GM23338 (cell line): ENCODE results near the gene FRAS1. TPM values are rescaled to one million over a fixed set of nuclear protein-coding genes. Genes with fewer than 3 reads are reported as not detected.

Experiments
- ATAC-seq: fragments of 200-7000 bp; cut with Tn5 transposase; 3 replicates; pipeline ENCODE4 v1.9.1; 2020
- DNase-seq: peaks from one replicate; pipeline ENCODE4 v3.0.0-alpha.2; 2015; ENCODE audit warnings: low spot score
- H2AFZ ChIP-seq: fragments of 200-600 bp; sonication (generic); 2 replicates; pipeline ENCODE4 v1.8.0; 2016; ENCODE audit warnings: antibody characterized with exemption, mild to moderate bottlenecking, moderate library complexity
- H3F3A ChIP-seq: fragments of 200-600 bp; sonication (generic); replicated peaks from 2 replicates; pipeline ENCODE4 v1.8.0; 2017; ENCODE audit warnings: antibody characterized with exemption, mixed run types, low read depth
- H3K27ac ChIP-seq: fragments of 200-600 bp; sonication (generic); 2 replicates; pipeline ENCODE4 v1.6.1; 2016; ENCODE audit warnings: low read depth
- H3K27me3 ChIP-seq: fragments of 200-600 bp; sonication (generic); 2 replicates; pipeline ENCODE4 v1.8.0; 2016; ENCODE audit warnings: mild to moderate bottlenecking, mixed run types, moderate library complexity; ENCODE audit not compliant: insufficient read depth
- H3K36me3 ChIP-seq: fragments of 200-600 bp; sonication (generic); 2 replicates; pipeline ENCODE4 v1.8.0; 2016; ENCODE audit warnings: mild to moderate bottlenecking; ENCODE audit not compliant: insufficient read depth
- H3K4me1 ChIP-seq: fragments of 200-600 bp; sonication (generic); 2 replicates; pipeline ENCODE4 v1.8.0; 2016; ENCODE audit warnings: mild to moderate bottlenecking, moderate library complexity; ENCODE audit not compliant: insufficient read depth
- H3K4me2 ChIP-seq: fragments of 200-600 bp; sonication (generic); 2 replicates; pipeline ENCODE4 v1.7.1; 2017; ENCODE audit warnings: mixed run types
- H3K4me3 ChIP-seq: fragments of 200-600 bp; sonication (generic); 2 replicates; pipeline ENCODE4 v1.6.1; 2016; ENCODE audit warnings: mixed run types
- H3K79me2 ChIP-seq: fragments of 200-600 bp; sonication (generic); replicated peaks from 2 replicates; pipeline ENCODE4 v1.8.0; 2017; ENCODE audit warnings: mild to moderate bottlenecking; ENCODE audit not compliant: insufficient read depth
- H3K9me2 ChIP-seq: fragments of 200-600 bp; sonication (generic); 2 replicates; pipeline ENCODE4 v1.8.0; 2017; ENCODE audit not compliant: insufficient read depth
- H4K20me1 ChIP-seq: fragments of 200-600 bp; sonication (generic); replicated peaks from 2 replicates; pipeline ENCODE4 v1.8.0; 2017; ENCODE audit warnings: mild to moderate bottlenecking; ENCODE audit not compliant: insufficient read depth
- H3K27ac Mint-ChIP-seq: 2 replicates; pipeline ENCODE4 v1.8.0; 2020; ENCODE audit warnings: inconsistent platforms, mild to moderate bottlenecking, moderate library complexity, mixed read lengths
- H3K27me3 Mint-ChIP-seq: 3 replicates; pipeline ENCODE4 v1.8.0; 2022; ENCODE audit warnings: low read depth, mild to moderate bottlenecking, moderate library complexity, mixed read lengths, inconsistent platforms; ENCODE audit not compliant: insufficient read depth, poor library complexity
- H3K36me3 Mint-ChIP-seq: 3 replicates; pipeline ENCODE4 v1.8.0; 2021; ENCODE audit warnings: low read depth, mild to moderate bottlenecking, inconsistent platforms, moderate library complexity, mixed read lengths
- H3K4me1 Mint-ChIP-seq: 3 replicates; pipeline ENCODE4 v1.8.0; 2020; ENCODE audit warnings: mild to moderate bottlenecking, inconsistent platforms, mixed read lengths
- H3K4me3 Mint-ChIP-seq: 3 replicates; pipeline ENCODE4 v1.8.0; 2021; ENCODE audit warnings: moderate library complexity, mild to moderate bottlenecking, inconsistent platforms, mixed read lengths
- H3K9me3 Mint-ChIP-seq: 3 replicates; pipeline ENCODE4 v1.8.0; 2020; ENCODE audit warnings: moderate library complexity, mild to moderate bottlenecking, inconsistent platforms, mixed read lengths
- CREB1 ChIP-seq: fragments of 250-450 bp; sonication (Bioruptor Pico); IDR thresholded peaks from 2 replicates; pipeline ENCODE4 v1.5.0; 2020; ENCODE audit warnings: low read depth, mild to moderate bottlenecking, moderate library complexity
- EZH2 ChIP-seq: fragments of 200-600 bp; sonication (generic); IDR thresholded peaks from one replicate; pipeline ENCODE4 v1.8.0; 2017; ENCODE audit warnings: antibody characterized with exemption, mild to moderate bottlenecking, low read depth; ENCODE audit not compliant: unreplicated experiment
- EZH2phosphoT487 ChIP-seq: fragments of 200-600 bp; sonication (generic); IDR thresholded peaks from one replicate; pipeline ENCODE4 v1.8.1; 2018; ENCODE audit warnings: antibody characterized with exemption; ENCODE audit not compliant: unreplicated experiment
- JUNB ChIP-seq: IDR thresholded peaks from one replicate; pipeline ENCODE4 v1.6.1; 2016; ENCODE audit warnings: antibody characterized with exemption; ENCODE audit not compliant: unreplicated experiment
- NANOG ChIP-seq: IDR thresholded peaks from 2 replicates; pipeline ENCODE4 v1.6.1; 2016; ENCODE audit warnings: antibody characterized with exemption, borderline replicate concordance
- POLR2AphosphoS5 ChIP-seq: IDR thresholded peaks from 2 replicates; pipeline ENCODE4 v1.6.1; 2016; ENCODE audit warnings: antibody characterized with exemption, low read depth
- STAT1 ChIP-seq: IDR thresholded peaks from one replicate; pipeline ENCODE4 v1.6.1; 2016; ENCODE audit warnings: antibody characterized with exemption; ENCODE audit not compliant: unreplicated experiment
- ZNF114 ChIP-seq: fragments of 250-450 bp; sonication (Bioruptor Pico); IDR thresholded peaks from 2 replicates; pipeline ENCODE4 v1.5.0; 2020; ENCODE audit warnings: mild to moderate bottlenecking, moderate library complexity
- ZNF331 ChIP-seq: fragments of 250-450 bp; sonication (Bioruptor Pico); IDR thresholded peaks from 2 replicates; pipeline ENCODE4 v1.5.0; 2020; ENCODE audit warnings: low read depth, mild to moderate bottlenecking, moderate library complexity
- polyA plus RNA-seq: library from polyadenylated mRNA; unstranded; fragments of >200 nt; fragmentation: Nextera tagmentation; extraction: Ambion mirVana; gene quantifications from 2 replicates; pipeline ENCODE4 v1.2.1, GENCODE V29; 2016
- total RNA-seq: library from RNA; depleted of rRNA; stranded (reverse); fragments of >200 nt; shearing (Covaris generic); gene quantifications from 2 replicates; pipeline ENCODE4 v1.2.3, GENCODE V29; 2014
- TF ChIP-seq, protein P1 (sequence below), 2 experiments: fragments of 200-600 bp in 1 of 2; sonication (generic) in 1 of 2; conservative IDR thresholded peaks; 2 replicates each; pipeline versions ENCODE4 v1.5.1 to v1.6.1; 2016 to 2017; ENCODE audit warnings: antibody characterized with exemption in 2 of 2, low read depth in 2 of 2, mild to moderate bottlenecking in 2 of 2, moderate library complexity in 1 of 2
- TF ChIP-seq, protein P2 (sequence below): IDR thresholded peaks from 2 replicates; pipeline ENCODE4 v1.6.1; 2016; ENCODE audit warnings: antibody characterized with exemption
- TF ChIP-seq, protein P3 (sequence below): IDR thresholded peaks from one replicate; pipeline ENCODE4 v1.6.1; 2018; ENCODE audit warnings: antibody characterized with exemption; ENCODE audit not compliant: unreplicated experiment
- TF ChIP-seq, protein P4 (sequence below): fragments of 250-450 bp; sonication (Bioruptor Pico); IDR thresholded peaks from 2 replicates; pipeline ENCODE4 v1.5.0; 2020; ENCODE audit warnings: mild to moderate bottlenecking, moderate library complexity

Gene FRAS1
- total and polyA plus RNA-seq, 2 experiments from 2014 or later, result 12.4 to 108 TPM

DNA sequence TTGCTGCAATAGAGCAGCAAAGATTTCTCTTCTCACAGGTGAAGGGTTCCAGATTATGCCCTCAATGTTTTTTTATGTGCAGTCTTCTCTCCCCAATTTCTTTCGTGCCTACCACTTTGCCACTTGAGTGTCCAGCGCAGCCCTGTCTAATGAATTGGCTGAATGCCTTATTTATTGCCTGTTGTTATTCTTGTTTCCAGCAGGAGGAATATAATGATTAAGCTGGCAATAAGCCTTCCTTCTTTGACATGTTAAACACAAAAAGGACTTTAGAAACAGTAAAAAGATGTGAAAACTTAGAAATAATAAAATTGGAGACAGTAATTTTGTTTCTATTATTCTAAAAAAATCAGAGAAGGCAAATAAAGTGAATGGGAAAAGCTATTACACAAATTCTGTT lies 34.6 kb upstream of the FRAS1 start:
- H3K9me2 ChIP-seq, result no peaks in the 10 kb centered on the region
- H3K9me3 Mint-ChIP-seq, result no peaks in the 10 kb centered on the region

More for the DNA sequence above, 34.6 kb upstream of the FRAS1 start:
- Mint-ChIP-seq H3K4me1 (no peaks in the 10 kb centered on the region), H3K27ac (no peak overlapping the region), H3K4me3 (no peak overlapping the region), H3K27me3 (peaks cover 1% of the 10 kb centered on the region), H3K36me3 (no peaks in the 10 kb centered on the region)
- Histone ChIP-seq H3K4me2 (no peak overlapping the region), H4K20me1 (no peaks in the 10 kb centered on the region), H3F3A (no peaks in the 10 kb centered on the region), H3K27ac (no peak overlapping the region), H2AFZ (no peak overlapping the region), H3K27me3 (no peaks in the 10 kb centered on the region), H3K4me3 (no peak overlapping the region), H3K36me3 (no peaks in the 10 kb centered on the region), H3K4me1 (no peaks in the 10 kb centered on the region), H3K79me2 (no peaks in the 10 kb centered on the region)
- TF ChIP-seq CREB1 (CRISPR knock-in tag), result no peak
- TF ChIP-seq, protein P1, sequence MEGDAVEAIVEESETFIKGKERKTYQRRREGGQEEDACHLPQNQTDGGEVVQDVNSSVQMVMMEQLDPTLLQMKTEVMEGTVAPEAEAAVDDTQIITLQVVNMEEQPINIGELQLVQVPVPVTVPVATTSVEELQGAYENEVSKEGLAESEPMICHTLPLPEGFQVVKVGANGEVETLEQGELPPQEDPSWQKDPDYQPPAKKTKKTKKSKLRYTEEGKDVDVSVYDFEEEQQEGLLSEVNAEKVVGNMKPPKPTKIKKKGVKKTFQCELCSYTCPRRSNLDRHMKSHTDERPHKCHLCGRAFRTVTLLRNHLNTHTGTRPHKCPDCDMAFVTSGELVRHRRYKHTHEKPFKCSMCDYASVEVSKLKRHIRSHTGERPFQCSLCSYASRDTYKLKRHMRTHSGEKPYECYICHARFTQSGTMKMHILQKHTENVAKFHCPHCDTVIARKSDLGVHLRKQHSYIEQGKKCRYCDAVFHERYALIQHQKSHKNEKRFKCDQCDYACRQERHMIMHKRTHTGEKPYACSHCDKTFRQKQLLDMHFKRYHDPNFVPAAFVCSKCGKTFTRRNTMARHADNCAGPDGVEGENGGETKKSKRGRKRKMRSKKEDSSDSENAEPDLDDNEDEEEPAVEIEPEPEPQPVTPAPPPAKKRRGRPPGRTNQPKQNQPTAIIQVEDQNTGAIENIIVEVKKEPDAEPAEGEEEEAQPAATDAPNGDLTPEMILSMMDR (conservative IDR thresholded peaks at IDR 0.05; ENCODE audit: low read depth in 2 of 2), result no peak
- TF ChIP-seq, protein P2, sequence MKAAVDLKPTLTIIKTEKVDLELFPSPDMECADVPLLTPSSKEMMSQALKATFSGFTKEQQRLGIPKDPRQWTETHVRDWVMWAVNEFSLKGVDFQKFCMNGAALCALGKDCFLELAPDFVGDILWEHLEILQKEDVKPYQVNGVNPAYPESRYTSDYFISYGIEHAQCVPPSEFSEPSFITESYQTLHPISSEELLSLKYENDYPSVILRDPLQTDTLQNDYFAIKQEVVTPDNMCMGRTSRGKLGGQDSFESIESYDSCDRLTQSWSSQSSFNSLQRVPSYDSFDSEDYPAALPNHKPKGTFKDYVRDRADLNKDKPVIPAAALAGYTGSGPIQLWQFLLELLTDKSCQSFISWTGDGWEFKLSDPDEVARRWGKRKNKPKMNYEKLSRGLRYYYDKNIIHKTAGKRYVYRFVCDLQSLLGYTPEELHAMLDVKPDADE, result no peak
- no peak for TF ChIP-seq STAT1
- no peak for TF ChIP-seq POLR2AphosphoS5
- TF ChIP-seq NANOG, result no peak
- no peak for TF ChIP-seq ZNF114 (CRISPR knock-in tag)
- no peak for TF ChIP-seq JUNB
- no peak for TF ChIP-seq EZH2phosphoT487
- TF ChIP-seq, protein P3, sequence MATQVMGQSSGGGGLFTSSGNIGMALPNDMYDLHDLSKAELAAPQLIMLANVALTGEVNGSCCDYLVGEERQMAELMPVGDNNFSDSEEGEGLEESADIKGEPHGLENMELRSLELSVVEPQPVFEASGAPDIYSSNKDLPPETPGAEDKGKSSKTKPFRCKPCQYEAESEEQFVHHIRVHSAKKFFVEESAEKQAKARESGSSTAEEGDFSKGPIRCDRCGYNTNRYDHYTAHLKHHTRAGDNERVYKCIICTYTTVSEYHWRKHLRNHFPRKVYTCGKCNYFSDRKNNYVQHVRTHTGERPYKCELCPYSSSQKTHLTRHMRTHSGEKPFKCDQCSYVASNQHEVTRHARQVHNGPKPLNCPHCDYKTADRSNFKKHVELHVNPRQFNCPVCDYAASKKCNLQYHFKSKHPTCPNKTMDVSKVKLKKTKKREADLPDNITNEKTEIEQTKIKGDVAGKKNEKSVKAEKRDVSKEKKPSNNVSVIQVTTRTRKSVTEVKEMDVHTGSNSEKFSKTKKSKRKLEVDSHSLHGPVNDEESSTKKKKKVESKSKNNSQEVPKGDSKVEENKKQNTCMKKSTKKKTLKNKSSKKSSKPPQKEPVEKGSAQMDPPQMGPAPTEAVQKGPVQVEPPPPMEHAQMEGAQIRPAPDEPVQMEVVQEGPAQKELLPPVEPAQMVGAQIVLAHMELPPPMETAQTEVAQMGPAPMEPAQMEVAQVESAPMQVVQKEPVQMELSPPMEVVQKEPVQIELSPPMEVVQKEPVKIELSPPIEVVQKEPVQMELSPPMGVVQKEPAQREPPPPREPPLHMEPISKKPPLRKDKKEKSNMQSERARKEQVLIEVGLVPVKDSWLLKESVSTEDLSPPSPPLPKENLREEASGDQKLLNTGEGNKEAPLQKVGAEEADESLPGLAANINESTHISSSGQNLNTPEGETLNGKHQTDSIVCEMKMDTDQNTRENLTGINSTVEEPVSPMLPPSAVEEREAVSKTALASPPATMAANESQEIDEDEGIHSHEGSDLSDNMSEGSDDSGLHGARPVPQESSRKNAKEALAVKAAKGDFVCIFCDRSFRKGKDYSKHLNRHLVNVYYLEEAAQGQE, result no peak
- no peak for TF ChIP-seq EZH2
- TF ChIP-seq, protein P4, sequence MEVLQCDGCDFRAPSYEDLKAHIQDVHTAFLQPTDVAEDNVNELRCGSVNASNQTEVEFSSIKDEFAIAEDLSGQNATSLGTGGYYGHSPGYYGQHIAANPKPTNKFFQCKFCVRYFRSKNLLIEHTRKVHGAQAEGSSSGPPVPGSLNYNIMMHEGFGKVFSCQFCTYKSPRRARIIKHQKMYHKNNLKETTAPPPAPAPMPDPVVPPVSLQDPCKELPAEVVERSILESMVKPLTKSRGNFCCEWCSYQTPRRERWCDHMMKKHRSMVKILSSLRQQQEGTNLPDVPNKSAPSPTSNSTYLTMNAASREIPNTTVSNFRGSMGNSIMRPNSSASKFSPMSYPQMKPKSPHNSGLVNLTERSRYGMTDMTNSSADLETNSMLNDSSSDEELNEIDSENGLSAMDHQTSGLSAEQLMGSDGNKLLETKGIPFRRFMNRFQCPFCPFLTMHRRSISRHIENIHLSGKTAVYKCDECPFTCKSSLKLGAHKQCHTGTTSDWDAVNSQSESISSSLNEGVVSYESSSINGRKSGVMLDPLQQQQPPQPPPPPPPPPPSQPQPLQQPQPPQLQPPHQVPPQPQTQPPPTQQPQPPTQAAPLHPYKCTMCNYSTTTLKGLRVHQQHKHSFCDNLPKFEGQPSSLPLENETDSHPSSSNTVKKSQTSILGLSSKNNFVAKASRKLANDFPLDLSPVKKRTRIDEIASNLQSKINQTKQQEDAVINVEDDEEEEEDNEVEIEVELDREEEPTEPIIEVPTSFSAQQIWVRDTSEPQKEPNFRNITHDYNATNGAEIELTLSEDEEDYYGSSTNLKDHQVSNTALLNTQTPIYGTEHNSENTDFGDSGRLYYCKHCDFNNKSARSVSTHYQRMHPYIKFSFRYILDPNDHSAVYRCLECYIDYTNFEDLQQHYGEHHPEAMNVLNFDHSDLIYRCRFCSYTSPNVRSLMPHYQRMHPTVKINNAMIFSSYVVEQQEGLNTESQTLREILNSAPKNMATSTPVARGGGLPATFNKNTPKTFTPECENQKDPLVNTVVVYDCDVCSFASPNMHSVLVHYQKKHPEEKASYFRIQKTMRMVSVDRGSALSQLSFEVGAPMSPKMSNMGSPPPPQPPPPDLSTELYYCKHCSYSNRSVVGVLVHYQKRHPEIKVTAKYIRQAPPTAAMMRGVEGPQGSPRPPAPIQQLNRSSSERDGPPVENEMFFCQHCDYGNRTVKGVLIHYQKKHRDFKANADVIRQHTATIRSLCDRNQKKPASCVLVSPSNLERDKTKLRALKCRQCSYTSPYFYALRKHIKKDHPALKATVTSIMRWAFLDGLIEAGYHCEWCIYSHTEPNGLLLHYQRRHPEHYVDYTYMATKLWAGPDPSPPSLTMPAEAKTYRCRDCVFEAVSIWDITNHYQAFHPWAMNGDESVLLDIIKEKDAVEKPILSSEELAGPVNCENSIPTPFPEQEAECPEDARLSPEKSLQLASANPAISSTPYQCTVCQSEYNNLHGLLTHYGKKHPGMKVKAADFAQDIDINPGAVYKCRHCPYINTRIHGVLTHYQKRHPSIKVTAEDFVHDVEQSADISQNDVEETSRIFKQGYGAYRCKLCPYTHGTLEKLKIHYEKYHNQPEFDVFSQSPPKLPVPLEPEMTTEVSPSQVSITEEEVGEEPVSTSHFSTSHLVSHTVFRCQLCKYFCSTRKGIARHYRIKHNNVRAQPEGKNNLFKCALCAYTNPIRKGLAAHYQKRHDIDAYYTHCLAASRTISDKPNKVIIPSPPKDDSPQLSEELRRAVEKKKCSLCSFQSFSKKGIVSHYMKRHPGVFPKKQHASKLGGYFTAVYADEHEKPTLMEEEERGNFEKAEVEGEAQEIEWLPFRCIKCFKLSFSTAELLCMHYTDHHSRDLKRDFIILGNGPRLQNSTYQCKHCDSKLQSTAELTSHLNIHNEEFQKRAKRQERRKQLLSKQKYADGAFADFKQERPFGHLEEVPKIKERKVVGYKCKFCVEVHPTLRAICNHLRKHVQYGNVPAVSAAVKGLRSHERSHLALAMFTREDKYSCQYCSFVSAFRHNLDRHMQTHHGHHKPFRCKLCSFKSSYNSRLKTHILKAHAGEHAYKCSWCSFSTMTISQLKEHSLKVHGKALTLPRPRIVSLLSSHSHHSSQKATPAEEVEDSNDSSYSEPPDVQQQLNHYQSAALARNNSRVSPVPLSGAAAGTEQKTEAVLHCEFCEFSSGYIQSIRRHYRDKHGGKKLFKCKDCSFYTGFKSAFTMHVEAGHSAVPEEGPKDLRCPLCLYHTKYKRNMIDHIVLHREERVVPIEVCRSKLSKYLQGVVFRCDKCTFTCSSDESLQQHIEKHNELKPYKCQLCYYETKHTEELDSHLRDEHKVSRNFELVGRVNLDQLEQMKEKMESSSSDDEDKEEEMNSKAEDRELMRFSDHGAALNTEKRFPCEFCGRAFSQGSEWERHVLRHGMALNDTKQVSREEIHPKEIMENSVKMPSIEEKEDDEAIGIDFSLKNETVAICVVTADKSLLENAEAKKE (CRISPR knock-in tag), result no peak
- no peak for TF ChIP-seq ZNF331 (CRISPR knock-in tag)
- ATAC-seq, result no peak
- DNase-seq, result no peak
